SH-SY5Y (cell line): Measurements from ENCODE around the gene BRD1.

ENCODE experiments used
- GATA2 ChIP-seq: IDR thresholded peaks from 2 replicates; pipeline ENCODE4 v1.6.1; 2011; ENCODE audit warnings: mild to moderate bottlenecking, low read depth, low read length
- GATA3 ChIP-seq: IDR thresholded peaks from 2 replicates; pipeline ENCODE4 v1.6.1; 2011; ENCODE audit warnings: low read depth, mild to moderate bottlenecking, low read length, moderate library complexity

DNA sequence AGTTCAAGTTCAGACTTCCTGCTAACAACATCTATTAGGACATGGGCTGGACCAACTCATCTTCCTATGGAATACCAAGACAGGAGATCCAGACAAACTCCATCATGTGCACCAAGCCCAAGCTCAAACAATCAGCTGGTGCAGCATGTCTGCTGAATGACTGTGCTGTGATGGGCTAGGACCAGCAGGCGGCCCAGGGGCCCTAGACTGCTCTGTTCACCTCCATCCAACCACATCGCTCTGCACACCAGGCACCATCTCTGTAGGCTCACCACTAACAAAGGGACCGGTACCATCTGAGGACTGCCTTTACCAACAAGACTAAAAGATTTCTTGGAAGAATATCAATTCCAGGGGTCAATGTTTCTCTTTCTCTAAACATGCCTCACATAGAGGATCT, 10.3 kb downstream of the BRD1 start:
- TF ChIP-seq GATA2 (no peak), GATA3 (no peak)
